ENCODE results near the gene MRPS6. TPM values are rescaled to one million over a fixed set of nuclear protein-coding genes. Genes with fewer than 3 reads are reported as not detected.

Gene MRPS6
- total RNA-seq, 1 experiment from 2014 or later, result 115 TPM

- DNase-seq (ENCODE audit: low spot score), result no peak
- Histone ChIP-seq H3K4me3 (ENCODE audit: low read depth, low read length, poor library complexity, severe bottlenecking) (no peak overlapping the region), H3K9me3 (ENCODE audit: low read depth, low read length, poor library complexity, severe bottlenecking) (no peaks in the 10 kb centered on the region), H3K36me3 (ENCODE audit: insufficient read depth, low read length, poor library complexity, severe bottlenecking) (peaks cover 17% of the 10 kb centered on the region), H3K4me1 (ENCODE audit: insufficient read depth, low read length, poor library complexity, severe bottlenecking) (peaks cover 12% of the 10 kb centered on the region), H3K27me3 (replicated peaks; ENCODE audit: insufficient read depth, low read depth, low read length, poor library complexity) (no peaks in the 10 kb centered on the region), H3K27ac (ENCODE audit: low read depth, low read length, poor library complexity, severe bottlenecking) (peak overlapping the region; percentile 15)
- CTCF ChIA-PET, result interaction anchor here (0.7 kb wide), 2 partner anchors 152 to 538 kb away, joined by 5 to 11 read pairs; no protein-coding TSS in a partner anchor
- POLR2A ChIA-PET (ENCODE audit: low non-redundant PET), result no interaction called here
- BruUV-seq (replicated peaks), result no TSS peak
- intact Hi-C loops (cut with micrococcal nuclease; ENCODE audit: unreplicated experiment), result no loop called here
- TF ChIP-seq EZH2 (IDR thresholded peaks at IDR 0.05; ENCODE audit: borderline replicate concordance, low read depth, low read length, poor library complexity, severe bottlenecking), result no peak
- TF ChIP-seq, protein P1, sequence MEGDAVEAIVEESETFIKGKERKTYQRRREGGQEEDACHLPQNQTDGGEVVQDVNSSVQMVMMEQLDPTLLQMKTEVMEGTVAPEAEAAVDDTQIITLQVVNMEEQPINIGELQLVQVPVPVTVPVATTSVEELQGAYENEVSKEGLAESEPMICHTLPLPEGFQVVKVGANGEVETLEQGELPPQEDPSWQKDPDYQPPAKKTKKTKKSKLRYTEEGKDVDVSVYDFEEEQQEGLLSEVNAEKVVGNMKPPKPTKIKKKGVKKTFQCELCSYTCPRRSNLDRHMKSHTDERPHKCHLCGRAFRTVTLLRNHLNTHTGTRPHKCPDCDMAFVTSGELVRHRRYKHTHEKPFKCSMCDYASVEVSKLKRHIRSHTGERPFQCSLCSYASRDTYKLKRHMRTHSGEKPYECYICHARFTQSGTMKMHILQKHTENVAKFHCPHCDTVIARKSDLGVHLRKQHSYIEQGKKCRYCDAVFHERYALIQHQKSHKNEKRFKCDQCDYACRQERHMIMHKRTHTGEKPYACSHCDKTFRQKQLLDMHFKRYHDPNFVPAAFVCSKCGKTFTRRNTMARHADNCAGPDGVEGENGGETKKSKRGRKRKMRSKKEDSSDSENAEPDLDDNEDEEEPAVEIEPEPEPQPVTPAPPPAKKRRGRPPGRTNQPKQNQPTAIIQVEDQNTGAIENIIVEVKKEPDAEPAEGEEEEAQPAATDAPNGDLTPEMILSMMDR (conservative IDR thresholded peaks at IDR 0.05; ENCODE audit: low read depth, low read length), result no peak
Measured at GRCh38 chr21:34092262-34092921, 19.0 kb downstream of the MRPS6 start.

- H3K9me3 ChIP-seq (ENCODE audit: low read depth, low read length, poor library complexity, severe bottlenecking), result no peaks in the 10 kb centered on the region
- H3K27me3 ChIP-seq (replicated peaks; ENCODE audit: insufficient read depth, low read depth, low read length, poor library complexity), result no peaks in the 10 kb centered on the region
- no peak overlapping the region for H3K27ac ChIP-seq (ENCODE audit: low read depth, low read length, poor library complexity, severe bottlenecking)
- no TSS peak for BruUV-seq (replicated peaks)
- peak; percentile 18 for DNase-seq (ENCODE audit: low spot score)
- CTCF ChIA-PET, result interaction anchor here (0.5 to 1.0 kb wide), 5 partner anchors 98 to 537 kb away, joined by 3 to 11 read pairs (median 5); no protein-coding TSS in a partner anchor
- TF ChIP-seq, protein P1 (conservative IDR thresholded peaks at IDR 0.05; ENCODE audit: low read depth, low read length), result no peak
- peaks cover 17% of the 10 kb centered on the region for H3K36me3 ChIP-seq (ENCODE audit: insufficient read depth, low read length, poor library complexity, severe bottlenecking)
- POLR2A ChIA-PET (ENCODE audit: low non-redundant PET), result no interaction called here
- peaks cover 12% of the 10 kb centered on the region for H3K4me1 ChIP-seq (ENCODE audit: insufficient read depth, low read length, poor library complexity, severe bottlenecking)
- no peak overlapping the region for H3K4me3 ChIP-seq (ENCODE audit: low read depth, low read length, poor library complexity, severe bottlenecking)
- intact Hi-C loops (cut with micrococcal nuclease; ENCODE audit: unreplicated experiment), result no loop called here
Measured at GRCh38 chr21:34093083-34093482, 19.7 kb downstream of the MRPS6 start.

DNA sequence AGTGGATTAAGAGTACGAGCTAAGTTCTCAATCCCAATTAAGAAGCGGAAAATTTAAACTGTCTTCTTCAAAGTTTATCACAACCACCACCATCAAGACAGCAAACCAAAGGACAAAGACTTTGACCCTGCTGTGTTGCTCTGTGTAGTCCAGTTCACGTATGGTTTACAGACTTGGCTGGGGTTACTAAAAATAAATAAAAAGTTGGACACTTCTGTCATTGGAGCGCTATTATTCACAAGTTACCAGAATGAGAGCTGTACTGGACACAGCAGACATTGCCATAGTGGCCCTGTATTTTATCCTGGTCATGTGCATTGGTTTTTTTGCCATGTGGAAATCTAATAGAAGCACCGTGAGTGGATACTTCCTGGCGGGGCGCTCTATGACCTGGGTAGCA, 21.6 kb downstream of the MRPS6 start:
- no peaks in the 10 kb centered on the region for H3K9me3 ChIP-seq (ENCODE audit: low read depth, low read length, poor library complexity, severe bottlenecking)
- DNase-seq (ENCODE audit: low spot score), result no peak
- TF ChIP-seq EZH2 (IDR thresholded peaks at IDR 0.05; ENCODE audit: borderline replicate concordance, low read depth, low read length, poor library complexity, severe bottlenecking), result no peak
- TF ChIP-seq, protein P1 (conservative IDR thresholded peaks at IDR 0.05; ENCODE audit: low read depth, low read length), result no peak
- H3K27me3 ChIP-seq (replicated peaks; ENCODE audit: insufficient read depth, low read depth, low read length, poor library complexity), result no peaks in the 10 kb centered on the region
- peaks cover 12% of the 10 kb centered on the region for H3K4me1 ChIP-seq (ENCODE audit: insufficient read depth, low read length, poor library complexity, severe bottlenecking)
- H3K36me3 ChIP-seq (ENCODE audit: insufficient read depth, low read length, poor library complexity, severe bottlenecking), result peaks cover 17% of the 10 kb centered on the region
- no peak overlapping the region for H3K27ac ChIP-seq (ENCODE audit: low read depth, low read length, poor library complexity, severe bottlenecking)
- H3K4me3 ChIP-seq (ENCODE audit: low read depth, low read length, poor library complexity, severe bottlenecking), result no peak overlapping the region
- ChIA-PET CTCF (no interaction called here), POLR2A (ENCODE audit: low non-redundant PET) (no interaction called here)
- BruUV-seq (replicated peaks), result no TSS peak
- intact Hi-C loops (cut with micrococcal nuclease; ENCODE audit: unreplicated experiment), result no loop called here
